IPS DF 4.7 (cell line): Measurements from ENCODE around the gene TMEM38B.

ENCODE experiments used
- DNase-seq: peaks from one replicate; pipeline ENCODE4 v3.0.0-alpha.2; 2013; ENCODE audit warnings: low spot score; ENCODE audit errors: extremely low read depth

Gene TMEM38B

GRCh38 chr9:105694190-105694847 is at the start of gene TMEM38B:
TSS of gene TMEM38B (plus strand) at chr9:105694541. CDS start at chr9:105694661, 120 bp downstream.
- no peak for DNase-seq

GRCh38 chr9:105646879-105647594 is 47.3 kb upstream of the TMEM38B start:
- DNase-seq = no peak

- no peak for DNase-seq
Measured at GRCh38 chr9:105647595-105648349, 46.6 kb upstream of the TMEM38B start.

- DNase-seq = no peak
Measured at GRCh38 chr9:105651806-105652205, 42.5 kb upstream of the TMEM38B start.

GRCh38 chr9:105656131-105656921 is 38.0 kb upstream of the TMEM38B start:
- DNase-seq = no peak

- no peak for DNase-seq
Measured at GRCh38 chr9:105658351-105658750, 36.0 kb upstream of the TMEM38B start.

- DNase-seq = no peak
Measured at GRCh38 chr9:105661011-105661410, 33.3 kb upstream of the TMEM38B start.

- DNase-seq = no peak
Measured at GRCh38 chr9:105662184-105663104, 31.9 kb upstream of the TMEM38B start, which contains the start of gene TAL2. TSS of gene TAL2 (plus strand) at chr9:105662457. CDS start at chr9:105662497, 40 bp downstream.

GRCh38 chr9:105663914-105664313 is 30.4 kb upstream of the TMEM38B start:
- DNase-seq = no peak

- DNase-seq = no peak
Measured at GRCh38 chr9:105667867-105668266, 26.5 kb upstream of the TMEM38B start.

- no peak for DNase-seq
Measured at GRCh38 chr9:105670315-105670714, 24.0 kb upstream of the TMEM38B start.

- no peak for DNase-seq
Measured at GRCh38 chr9:105670775-105671174, 23.6 kb upstream of the TMEM38B start.

- DNase-seq = no peak
Measured at GRCh38 chr9:105672711-105673234, 21.6 kb upstream of the TMEM38B start.

- DNase-seq = no peak
Measured at GRCh38 chr9:105673850-105674387, 20.4 kb upstream of the TMEM38B start.

GRCh38 chr9:105676351-105676923 is 17.9 kb upstream of the TMEM38B start:
- no peak for DNase-seq

- DNase-seq = no peak
Measured at GRCh38 chr9:105678163-105678562, 16.2 kb upstream of the TMEM38B start.

GRCh38 chr9:105678781-105679180 is 15.6 kb upstream of the TMEM38B start:
- no peak for DNase-seq

GRCh38 chr9:105679257-105680022 is 14.9 kb upstream of the TMEM38B start:
- DNase-seq = no peak

GRCh38 chr9:105681313-105681712 is 13.0 kb upstream of the TMEM38B start:
- DNase-seq = no peak
